Peyer's patch (tissue), 4 donors: ENCODE results near the gene LMO7.

Source experiments
- CTCF ChIP-seq, 6 experiments: fragments of 450-650 bp in 4 of 6; fragments of 200-600 bp in 2 of 6; sonication (generic) in 1 of 6; IDR thresholded peaks; one replicate each; pipeline ENCODE4 v1.5.1; 2017 to 2019; ENCODE audit warnings: antibody characterized with exemption in 6 of 6, mild to moderate bottlenecking in 3 of 6, moderate library complexity in 1 of 6
- POLR2A ChIP-seq, 2 donors: fragments of 450-650 bp; IDR thresholded peaks; one replicate each; pipeline ENCODE4 v1.5.1; 2017; ENCODE audit warnings: antibody characterized with exemption in 2 of 2, mild to moderate bottlenecking in 2 of 2, moderate library complexity in 2 of 2

DNA sequence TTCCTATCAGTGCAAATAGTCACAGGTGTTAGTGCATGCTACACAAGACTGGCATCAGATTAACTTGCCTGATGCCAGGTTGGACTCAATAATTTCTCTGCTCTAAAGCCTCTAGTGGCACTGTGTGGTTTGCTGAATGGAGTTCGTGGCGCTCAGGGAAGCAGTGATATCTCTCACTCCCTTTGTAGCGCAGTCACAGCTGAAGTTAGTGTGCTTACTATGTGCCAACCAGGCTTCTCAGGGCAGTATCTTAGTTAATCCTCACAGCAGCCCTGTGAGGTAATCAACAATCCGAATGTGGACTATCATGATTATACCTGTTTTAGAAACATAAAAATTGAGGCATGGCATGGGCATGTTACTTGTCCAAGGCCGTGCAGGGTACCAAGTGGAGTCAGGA lies 190.3 kb downstream of the LMO7 start:
- TF ChIP-seq CTCF (IDR thresholded peaks at IDR 0.05) (no peak), POLR2A (IDR thresholded peaks at IDR 0.05) (no peak)
